ENCODE results near the gene SIGLEC1.

The SIGLEC1 gene

DNA sequence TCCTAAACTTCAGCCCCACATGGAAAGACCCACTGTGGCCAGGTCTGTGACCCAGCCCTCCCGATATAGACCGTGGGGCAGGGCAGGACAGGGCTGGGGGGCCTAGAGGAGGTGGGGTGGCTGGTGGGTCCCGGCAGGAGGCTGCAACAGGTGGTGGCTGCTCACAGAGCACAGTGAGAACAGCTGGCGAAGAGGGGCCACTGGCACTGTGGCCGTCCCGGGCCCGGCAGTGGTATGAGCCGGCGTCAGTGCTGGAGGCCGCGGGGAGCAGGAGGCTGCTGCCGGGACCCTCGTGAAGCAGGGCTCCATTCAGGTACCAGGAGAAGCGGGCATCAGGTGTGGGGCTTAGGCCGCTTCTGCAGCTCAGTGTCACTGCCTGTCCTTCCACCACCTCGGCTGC lies 13.4 kb downstream of the SIGLEC1 start:
- TF ChIP-seq, protein P1, sequence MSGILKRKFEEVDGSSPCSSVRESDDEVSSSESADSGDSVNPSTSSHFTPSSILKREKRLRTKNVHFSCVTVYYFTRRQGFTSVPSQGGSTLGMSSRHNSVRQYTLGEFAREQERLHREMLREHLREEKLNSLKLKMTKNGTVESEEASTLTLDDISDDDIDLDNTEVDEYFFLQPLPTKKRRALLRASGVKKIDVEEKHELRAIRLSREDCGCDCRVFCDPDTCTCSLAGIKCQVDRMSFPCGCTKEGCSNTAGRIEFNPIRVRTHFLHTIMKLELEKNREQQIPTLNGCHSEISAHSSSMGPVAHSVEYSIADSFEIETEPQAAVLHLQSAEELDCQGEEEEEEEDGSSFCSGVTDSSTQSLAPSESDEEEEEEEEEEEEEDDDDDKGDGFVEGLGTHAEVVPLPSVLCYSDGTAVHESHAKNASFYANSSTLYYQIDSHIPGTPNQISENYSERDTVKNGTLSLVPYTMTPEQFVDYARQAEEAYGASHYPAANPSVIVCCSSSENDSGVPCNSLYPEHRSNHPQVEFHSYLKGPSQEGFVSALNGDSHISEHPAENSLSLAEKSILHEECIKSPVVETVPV (CRISPR knock-in tag; IDR thresholded peaks at IDR 0.05), result no peak
- TF ChIP-seq ZNF565 (CRISPR knock-in tag; conservative IDR thresholded peaks at IDR 0.05; ENCODE audit: low read depth), result no peak
- ATAC-seq, result no peak

DNA sequence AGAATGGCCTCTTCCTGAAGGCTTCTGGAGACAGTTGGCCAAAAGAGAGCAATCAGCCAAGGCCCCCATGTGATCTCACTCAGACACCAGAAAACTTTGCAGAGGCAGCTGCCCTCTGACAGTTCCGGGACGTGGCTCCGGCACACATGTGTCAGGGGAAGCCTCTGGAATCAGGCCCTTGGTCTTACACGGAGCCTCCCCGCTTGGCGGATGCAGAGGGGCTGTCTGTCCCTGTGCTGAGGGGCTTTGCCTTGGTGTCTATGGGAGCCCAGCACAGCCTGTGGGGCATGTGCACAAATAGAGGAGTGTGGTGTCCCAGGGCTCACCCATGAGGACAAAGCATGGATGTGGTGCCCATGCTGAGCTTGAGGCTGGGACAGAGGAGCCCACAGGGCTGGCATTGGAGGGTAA lies 13.8 kb downstream of the SIGLEC1 start:
- ATAC-seq, result no peak; the same call in 2 of the 3 replicates
- TF ChIP-seq ESRRG (CRISPR knock-in tag; IDR thresholded peaks at IDR 0.05), result no peak
- TF ChIP-seq ARNTL (CRISPR knock-in tag; IDR thresholded peaks at IDR 0.05; ENCODE audit: borderline replicate concordance, low read depth), result no peak
- TF ChIP-seq ZFP30 (CRISPR knock-in tag; IDR thresholded peaks at IDR 0.05), result no peak
- TF ChIP-seq, protein P2, sequence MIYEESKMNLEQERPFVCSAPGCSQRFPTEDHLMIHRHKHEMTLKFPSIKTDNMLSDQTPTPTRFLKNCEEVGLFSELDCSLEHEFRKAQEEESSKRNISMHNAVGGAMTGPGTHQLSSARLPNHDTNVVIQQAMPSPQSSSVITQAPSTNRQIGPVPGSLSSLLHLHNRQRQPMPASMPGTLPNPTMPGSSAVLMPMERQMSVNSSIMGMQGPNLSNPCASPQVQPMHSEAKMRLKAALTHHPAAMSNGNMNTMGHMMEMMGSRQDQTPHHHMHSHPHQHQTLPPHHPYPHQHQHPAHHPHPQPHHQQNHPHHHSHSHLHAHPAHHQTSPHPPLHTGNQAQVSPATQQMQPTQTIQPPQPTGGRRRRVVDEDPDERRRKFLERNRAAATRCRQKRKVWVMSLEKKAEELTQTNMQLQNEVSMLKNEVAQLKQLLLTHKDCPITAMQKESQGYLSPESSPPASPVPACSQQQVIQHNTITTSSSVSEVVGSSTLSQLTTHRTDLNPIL (CRISPR knock-in tag; IDR thresholded peaks at IDR 0.05; ENCODE audit: low read depth), result no peak
- TF ChIP-seq GLIS3 (CRISPR knock-in tag; IDR thresholded peaks at IDR 0.05), result no peak

DNA sequence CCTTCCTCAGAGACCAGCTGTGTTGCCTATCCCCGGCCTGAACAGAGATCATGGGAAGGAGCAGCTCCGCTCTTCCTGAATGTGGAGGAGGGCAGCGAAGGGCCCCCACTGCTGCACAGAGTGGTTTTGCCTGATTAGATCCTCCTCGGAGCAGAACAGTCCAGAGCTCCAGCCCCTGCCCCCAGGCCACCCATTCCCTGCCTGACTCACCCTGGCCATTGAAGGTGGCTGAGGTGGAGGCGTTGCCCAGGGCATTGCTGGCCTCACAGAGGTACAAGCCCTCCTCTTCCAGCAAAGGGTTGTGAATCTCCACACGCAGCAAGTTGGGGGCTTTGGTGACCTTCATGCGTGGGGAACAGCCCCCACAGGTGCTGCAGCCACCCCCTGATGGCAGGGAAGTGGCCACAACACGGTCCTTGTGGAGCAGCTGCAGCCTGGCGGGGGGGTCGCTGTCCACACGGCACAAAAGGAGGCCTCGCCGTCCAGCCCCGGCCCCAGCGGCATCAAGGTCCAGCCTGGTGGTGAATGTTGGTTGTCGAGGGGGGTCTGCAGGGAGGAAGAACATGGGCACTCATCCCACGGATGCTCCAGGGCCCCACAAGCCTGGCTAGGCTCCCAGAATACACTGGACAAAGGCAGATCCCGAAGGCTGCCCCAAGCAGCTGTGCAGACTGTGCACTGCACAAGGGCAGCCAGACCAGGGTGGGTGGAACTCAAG lies 14.7 kb downstream of the SIGLEC1 start:
- TF ChIP-seq ISL1 (CRISPR knock-in tag; IDR thresholded peaks at IDR 0.05), result no peak
- no peak for TF ChIP-seq TCF4 (CRISPR knock-in tag; IDR thresholded peaks at IDR 0.05; ENCODE audit: borderline replicate concordance)
- TF ChIP-seq, protein P1 (CRISPR knock-in tag; IDR thresholded peaks at IDR 0.05), result no peak
- no peak for TF ChIP-seq OSR1 (CRISPR knock-in tag; IDR thresholded peaks at IDR 0.05)
- TF ChIP-seq CSDC2 (CRISPR knock-in tag; IDR thresholded peaks at IDR 0.05), result no peak
- TF ChIP-seq RARB (CRISPR knock-in tag; IDR thresholded peaks at IDR 0.05), result no peak
- no peak for TF ChIP-seq GLIS3 (CRISPR knock-in tag; IDR thresholded peaks at IDR 0.05)
- TF ChIP-seq ZFP30 (CRISPR knock-in tag; IDR thresholded peaks at IDR 0.05), result no peak
- no peak for TF ChIP-seq ZFP3 (CRISPR knock-in tag; IDR thresholded peaks at IDR 0.05)
- TF ChIP-seq, protein P3, sequence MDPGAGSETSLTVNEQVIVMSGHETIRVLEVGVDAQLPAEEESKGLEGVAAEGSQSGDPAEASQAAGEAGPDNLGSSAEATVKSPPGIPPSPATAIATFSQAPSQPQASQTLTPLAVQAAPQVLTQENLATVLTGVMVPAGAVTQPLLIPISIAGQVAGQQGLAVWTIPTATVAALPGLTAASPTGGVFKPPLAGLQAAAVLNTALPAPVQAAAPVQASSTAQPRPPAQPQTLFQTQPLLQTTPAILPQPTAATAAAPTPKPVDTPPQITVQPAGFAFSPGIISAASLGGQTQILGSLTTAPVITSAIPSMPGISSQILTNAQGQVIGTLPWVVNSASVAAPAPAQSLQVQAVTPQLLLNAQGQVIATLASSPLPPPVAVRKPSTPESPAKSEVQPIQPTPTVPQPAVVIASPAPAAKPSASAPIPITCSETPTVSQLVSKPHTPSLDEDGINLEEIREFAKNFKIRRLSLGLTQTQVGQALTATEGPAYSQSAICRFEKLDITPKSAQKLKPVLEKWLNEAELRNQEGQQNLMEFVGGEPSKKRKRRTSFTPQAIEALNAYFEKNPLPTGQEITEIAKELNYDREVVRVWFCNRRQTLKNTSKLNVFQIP (CRISPR knock-in tag; IDR thresholded peaks at IDR 0.05; ENCODE audit: borderline replicate concordance, low read depth), result no peak
- TF ChIP-seq, protein P4, sequence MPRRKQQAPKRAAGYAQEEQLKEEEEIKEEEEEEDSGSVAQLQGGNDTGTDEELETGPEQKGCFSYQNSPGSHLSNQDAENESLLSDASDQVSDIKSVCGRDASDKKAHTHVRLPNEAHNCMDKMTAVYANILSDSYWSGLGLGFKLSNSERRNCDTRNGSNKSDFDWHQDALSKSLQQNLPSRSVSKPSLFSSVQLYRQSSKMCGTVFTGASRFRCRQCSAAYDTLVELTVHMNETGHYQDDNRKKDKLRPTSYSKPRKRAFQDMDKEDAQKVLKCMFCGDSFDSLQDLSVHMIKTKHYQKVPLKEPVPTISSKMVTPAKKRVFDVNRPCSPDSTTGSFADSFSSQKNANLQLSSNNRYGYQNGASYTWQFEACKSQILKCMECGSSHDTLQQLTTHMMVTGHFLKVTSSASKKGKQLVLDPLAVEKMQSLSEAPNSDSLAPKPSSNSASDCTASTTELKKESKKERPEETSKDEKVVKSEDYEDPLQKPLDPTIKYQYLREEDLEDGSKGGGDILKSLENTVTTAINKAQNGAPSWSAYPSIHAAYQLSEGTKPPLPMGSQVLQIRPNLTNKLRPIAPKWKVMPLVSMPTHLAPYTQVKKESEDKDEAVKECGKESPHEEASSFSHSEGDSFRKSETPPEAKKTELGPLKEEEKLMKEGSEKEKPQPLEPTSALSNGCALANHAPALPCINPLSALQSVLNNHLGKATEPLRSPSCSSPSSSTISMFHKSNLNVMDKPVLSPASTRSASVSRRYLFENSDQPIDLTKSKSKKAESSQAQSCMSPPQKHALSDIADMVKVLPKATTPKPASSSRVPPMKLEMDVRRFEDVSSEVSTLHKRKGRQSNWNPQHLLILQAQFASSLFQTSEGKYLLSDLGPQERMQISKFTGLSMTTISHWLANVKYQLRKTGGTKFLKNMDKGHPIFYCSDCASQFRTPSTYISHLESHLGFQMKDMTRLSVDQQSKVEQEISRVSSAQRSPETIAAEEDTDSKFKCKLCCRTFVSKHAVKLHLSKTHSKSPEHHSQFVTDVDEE (CRISPR knock-in tag; IDR thresholded peaks at IDR 0.05), result no peak
- TF ChIP-seq ZNF70 (CRISPR knock-in tag; IDR thresholded peaks at IDR 0.05), result no peak
- TF ChIP-seq, protein P5, sequence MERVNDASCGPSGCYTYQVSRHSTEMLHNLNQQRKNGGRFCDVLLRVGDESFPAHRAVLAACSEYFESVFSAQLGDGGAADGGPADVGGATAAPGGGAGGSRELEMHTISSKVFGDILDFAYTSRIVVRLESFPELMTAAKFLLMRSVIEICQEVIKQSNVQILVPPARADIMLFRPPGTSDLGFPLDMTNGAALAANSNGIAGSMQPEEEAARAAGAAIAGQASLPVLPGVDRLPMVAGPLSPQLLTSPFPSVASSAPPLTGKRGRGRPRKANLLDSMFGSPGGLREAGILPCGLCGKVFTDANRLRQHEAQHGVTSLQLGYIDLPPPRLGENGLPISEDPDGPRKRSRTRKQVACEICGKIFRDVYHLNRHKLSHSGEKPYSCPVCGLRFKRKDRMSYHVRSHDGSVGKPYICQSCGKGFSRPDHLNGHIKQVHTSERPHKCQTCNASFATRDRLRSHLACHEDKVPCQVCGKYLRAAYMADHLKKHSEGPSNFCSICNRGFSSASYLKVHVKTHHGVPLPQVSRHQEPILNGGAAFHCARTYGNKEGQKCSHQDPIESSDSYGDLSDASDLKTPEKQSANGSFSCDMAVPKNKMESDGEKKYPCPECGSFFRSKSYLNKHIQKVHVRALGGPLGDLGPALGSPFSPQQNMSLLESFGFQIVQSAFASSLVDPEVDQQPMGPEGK (CRISPR knock-in tag; IDR thresholded peaks at IDR 0.05; ENCODE audit: borderline replicate concordance), result no peak
- TF ChIP-seq SNAI2 (CRISPR knock-in tag; IDR thresholded peaks at IDR 0.05), result no peak
- no peak for TF ChIP-seq ZC3H10 (CRISPR knock-in tag; IDR thresholded peaks at IDR 0.05)
- ATAC-seq, result no peak

All from SK-N-SH treated with all-trans-retinoic acid at 6 μM for 48 hours (cell line).